CMK (cell line): Measurements from ENCODE around the gene IGSF9.
A peak's percentile ranks its signal among the peaks of the same experiment; 100 is the strongest.

Experiments used
- DNase-seq: peaks from one replicate; pipeline ENCODE4 v3.0.0-alpha.2; 2010; ENCODE audit warnings: low read depth

The IGSF9 gene

DNA sequence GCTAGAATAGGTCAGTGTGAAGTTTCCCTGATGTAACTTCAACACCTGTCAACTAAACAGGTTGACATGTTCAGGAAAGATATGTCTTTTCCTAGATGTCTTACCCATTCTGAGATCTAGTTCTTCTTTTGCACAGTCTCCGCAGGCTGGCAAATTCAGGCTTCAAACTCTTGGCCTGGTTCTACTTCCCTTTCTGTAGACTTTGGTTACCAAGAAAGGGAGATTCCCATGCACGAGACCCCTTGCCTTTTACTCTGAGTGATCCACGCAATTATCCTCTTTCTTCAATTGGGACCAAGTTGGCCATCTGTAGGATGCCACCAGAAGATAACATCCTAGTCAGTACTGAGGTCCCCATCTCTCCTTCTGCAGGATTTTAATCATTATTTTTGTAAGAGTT, 47.5 kb downstream of the IGSF9 start:
- no peak for DNase-seq

DNA sequence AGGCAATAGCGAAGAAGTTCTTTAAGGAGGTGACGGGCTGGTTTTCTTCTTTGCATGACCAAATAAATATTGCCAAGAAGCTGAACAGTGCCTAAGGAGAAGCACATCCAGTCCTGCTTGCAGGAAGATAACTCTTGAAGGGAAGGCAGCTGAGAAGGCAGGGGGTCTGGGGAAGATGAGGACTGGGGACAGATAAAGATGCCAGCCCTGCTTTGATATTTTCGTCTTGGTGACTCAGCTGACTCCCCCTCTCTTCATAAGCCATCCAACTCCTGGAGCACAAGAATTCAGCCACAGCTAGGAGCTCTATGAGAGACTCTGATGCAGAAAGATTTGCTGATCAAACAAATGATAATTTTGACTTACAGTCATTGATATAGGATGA, 48.9 kb downstream of the IGSF9 start:
- no peak for DNase-seq

DNA sequence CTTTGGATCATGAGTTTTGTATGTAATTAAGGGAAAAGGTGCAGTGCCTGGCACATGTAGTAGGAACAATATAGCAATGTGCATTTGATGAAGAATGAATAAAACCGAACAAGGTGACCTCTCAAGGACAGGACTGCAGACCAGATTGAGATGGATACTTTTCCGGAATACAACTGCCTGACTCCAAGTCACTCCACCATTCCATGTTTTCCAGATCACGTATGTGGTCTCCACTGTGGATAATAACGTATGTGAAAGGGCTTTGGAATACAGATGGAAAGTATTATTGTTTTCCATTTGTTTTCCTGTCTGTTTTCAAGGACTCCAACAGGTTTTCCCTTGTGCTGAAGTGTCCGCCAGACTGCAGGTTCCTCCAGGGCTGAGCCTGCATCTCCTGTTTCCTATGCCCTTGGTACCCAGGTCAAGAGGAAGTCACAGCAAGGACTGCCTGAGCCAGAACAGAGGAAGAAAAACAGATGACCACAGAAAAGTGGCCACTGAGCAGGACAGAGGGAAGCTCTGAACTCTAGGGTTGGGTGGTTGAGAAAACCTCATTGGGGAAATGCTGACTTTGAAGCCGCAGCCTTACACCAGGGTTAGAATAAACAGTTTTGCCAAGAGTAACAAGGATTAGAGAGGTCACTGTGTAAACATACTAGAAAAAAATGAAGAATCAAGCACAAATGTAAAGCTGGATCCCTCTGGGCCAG, 49.4 kb downstream of the IGSF9 start:
- DNase-seq: no peak

DNA sequence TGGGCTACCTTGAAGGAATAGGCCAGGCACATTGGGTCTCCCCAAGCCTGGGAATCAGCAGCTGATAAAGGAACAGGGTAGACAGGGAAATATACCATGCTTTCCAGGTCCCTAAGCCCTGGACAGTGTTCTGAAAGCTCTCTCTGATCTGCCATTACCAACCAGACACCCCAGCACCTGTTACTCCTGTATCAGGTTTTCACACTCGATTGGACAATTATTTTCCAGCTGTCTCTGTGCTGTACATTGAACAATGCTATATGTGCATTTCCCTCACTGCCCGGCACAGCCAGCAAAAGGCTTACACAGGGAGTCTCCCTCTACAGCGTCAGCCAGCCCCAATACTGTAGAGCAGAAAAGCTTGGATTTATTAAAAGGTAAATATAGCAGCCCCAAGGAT, 50.1 kb downstream of the IGSF9 start:
- no peak for DNase-seq

DNA sequence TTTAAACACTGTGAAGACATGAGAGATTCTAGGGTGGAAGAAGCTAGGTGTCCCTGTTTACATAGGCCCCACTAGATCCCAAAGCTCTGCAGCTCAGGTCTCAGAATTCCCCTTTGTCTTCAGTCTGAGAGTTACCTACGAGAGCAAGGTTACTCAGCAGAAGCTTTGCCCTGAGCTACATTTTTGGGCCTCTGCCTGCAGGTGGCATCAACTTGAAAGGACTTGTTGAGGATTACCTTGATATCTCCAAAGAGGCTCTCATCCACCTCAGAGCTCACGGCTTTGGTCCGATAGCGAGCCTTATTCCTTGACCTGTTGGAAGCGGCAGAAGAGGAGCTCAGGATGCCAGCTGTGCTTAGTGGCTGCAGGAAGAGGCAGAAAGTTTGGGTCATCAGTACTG, 52.5 kb downstream of the IGSF9 start:
- no peak for DNase-seq

DNA sequence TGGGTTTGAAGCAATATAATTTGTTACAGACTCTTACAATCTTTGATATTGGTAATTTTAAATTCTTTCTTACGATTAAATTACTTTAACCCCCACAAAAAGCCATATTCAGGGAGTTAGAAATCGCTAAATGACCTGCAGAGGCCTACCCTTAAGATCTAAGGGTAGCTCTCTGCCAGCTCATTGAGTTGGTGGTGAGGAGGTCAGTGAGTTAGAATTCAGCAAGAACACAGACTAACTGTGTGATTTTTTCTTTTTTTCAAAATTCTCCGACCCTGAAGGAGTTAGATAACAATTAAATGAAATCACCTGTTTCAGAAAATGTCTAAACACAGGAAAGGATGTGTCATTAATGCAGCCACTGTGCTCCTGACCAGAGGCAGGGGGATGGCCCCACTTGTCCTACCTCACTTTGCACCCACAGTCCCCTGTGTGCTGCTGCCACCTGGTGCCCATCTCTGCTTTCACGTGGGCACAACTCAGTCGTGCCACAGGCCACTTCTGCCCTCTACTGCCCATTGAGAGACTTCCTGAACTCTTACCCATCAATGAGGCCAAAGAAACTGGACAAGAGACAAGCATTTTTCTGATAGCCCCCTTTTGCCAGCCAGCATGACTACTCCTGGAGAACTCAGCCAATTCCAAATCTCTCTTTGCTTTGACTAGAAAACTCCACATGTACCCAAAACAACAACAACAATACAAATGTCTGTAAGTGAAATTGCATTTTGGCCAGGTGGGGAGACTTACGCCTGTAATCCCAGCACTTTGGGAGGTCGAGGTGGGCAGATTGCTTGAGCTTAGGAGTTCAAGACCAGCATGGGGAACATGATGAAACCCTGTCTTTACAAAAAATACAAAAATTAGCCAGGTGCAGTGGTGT, 53.9 kb downstream of the IGSF9 start:
- DNase-seq: peak; percentile 80

DNA sequence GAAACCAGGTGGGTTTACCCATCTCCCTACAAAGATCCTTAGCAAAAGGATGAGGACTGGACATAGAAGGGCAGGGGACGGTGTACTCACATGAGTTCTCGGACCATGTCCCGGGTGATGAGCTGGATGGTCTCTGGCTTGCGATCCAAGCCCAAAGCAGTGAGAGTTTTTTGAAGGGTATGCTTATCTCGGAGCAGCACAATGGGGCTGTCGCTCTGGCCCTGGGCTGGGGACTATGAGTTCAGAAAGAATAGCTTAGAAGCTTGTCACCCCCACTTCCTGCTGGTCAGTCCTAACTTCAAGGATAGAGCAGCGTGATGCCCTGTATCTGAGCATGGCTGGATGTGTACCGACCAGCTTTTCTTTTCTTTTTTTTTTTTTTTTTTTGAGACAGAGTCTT, 55.0 kb downstream of the IGSF9 start:
- DNase-seq: no peak

DNA sequence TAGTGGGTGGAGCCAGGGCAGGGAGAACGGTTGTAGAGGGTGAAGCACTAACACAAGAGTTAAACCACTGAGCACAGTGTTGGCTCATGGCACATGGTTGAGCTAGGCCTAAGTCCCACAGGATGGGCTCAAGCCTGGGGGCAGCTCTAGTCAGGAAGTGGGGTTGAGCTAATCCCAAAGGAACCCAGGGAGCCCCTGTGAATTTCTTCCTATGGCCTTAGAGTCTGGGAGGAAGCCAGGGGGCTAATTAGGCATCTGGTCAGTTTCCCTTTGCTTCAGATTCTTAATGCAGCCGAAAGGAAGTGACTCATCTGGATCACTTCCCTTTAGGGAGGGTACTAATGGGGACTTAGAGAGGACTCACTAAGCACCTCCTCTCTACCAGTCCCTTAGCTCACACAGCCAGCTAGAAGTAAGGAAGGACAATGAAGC, 55.6 kb downstream of the IGSF9 start:
- DNase-seq: peak; percentile 72

DNA sequence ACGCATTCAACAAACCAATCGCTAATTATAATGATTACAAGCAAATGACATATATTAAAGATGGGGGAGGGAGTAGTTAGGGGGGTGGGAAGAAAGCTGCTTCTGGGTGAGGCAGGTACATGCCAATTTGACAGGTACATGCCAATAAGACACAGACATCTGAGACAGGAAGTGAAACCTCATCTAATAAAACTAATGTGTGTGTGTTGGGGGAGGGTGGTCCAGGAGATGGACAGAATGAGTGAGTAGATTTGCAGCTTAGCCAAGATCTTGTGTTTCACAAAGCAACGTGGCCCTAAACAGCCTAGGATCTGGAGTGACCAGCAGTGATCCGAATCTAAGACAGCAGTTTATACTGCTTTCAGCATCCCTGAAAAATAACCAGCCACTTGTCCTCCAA, 56.2 kb downstream of the IGSF9 start:
- no peak for DNase-seq

DNA sequence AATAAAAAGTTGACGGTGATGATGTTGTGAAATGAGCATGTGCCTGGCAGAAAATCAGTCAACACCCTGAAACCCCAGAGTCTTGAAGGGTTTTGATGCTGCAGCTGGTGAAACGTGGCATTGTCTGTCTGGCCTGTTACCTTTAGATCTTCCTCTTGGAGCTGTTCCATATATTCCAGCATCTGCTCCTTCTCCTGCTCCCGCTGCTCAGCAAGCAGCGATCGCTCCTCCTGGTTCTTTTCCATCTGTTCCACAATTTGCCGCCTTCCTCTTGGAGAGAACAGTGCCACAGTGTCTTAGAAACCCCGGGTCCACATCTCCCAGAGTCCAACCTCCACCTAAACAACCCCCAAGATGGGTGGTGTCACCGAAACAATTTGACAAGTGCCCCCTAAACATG, 61.1 kb downstream of the IGSF9 start:
- no peak for DNase-seq

DNA sequence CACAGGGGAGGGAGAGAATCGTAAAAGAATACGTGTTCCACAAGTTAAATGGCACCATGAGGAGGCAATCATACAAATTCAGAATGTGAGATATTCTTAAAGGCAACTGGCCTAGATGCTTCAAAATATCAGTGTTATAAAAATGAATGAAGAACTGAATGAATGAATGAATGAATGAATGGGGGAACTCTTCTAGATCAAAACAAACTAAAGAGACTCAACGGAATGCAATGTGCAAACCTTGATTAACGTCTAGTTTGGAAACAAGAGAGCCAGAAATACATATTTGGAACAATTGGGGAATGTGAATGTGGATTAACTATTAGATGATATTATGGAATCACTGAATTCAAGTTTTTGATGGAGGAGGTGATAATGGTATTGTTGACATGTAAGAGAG, 62.3 kb downstream of the IGSF9 start:
- no peak for DNase-seq

DNA sequence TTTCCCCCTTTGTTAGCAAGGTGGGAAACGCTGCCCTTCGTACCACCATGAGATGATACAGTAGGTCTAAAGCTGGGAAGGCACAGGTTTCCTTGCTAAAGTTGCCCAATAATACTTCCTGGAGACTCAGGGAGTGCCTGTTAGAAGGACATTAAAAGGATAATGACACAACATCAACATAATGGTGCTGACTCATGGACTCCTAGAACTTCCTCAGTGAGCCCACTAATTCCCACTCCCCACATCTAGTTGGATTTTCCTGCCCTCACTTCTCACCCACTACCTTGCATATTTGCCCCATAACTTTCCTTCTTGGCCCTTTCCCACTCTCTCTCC, 62.9 kb downstream of the IGSF9 start:
- DNase-seq: no peak

DNA sequence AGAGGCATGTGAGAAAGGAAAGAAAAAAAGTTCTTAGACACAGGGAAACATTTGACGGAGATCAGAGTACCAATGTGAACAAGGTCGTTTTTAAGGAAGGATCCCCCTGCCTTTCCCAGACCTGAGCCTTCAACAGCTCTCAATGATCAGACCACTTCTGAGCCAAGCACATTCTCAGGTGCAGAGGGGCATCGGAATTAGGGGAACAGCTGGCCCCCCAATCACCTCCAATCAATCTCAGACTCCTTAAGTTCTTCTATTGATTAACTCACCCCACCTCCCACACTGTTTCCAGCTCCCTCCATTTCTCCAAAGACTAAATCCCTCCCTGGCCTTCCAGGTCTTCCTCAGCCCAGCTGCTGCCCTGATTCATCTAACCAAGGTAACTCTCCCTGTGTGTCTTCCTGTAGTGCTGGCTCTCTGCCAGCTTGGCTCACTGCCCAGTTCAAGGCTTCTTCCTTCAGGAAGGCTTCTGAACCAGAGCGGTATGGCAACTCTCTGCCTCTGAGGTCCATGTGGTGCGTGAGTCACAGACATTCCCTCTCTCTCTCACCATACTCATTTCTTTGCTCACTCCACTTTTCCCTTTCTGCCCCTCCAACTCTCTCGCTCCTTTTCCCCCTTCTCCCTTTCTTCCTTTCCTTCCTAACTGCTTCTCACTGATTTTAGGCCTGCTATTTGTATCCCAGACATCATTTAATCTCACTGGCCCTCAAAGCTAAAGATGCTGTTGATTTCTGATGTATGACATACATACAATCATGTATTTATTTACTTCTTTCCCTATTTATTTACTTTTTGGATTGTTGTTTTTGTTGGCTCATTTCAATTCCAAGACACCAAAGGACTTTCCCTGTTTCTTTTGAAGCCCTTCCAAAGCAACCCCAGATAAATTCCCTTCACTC, 63.5 kb downstream of the IGSF9 start:
- DNase-seq: peak; percentile 45

DNA sequence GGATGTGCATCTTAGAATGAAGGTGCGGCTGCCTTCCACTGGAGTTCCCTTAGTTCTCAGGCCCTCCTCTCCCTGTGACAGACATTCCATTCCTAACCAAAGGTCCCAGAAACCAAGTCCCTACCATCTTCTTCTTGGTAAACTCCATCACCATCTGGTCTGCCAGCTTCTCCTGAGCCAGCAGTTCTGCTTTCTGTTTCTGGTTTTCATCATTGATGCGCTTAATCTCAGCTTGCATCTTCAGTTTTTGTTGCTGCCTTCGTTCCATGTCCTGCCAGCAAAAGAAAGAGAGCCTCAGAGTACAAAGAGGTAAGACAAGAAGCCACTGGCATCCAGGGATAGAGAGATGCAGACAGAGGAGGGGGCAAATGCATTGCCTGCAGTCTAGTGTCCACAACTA, 65.0 kb downstream of the IGSF9 start:
- DNase-seq: no peak

DNA sequence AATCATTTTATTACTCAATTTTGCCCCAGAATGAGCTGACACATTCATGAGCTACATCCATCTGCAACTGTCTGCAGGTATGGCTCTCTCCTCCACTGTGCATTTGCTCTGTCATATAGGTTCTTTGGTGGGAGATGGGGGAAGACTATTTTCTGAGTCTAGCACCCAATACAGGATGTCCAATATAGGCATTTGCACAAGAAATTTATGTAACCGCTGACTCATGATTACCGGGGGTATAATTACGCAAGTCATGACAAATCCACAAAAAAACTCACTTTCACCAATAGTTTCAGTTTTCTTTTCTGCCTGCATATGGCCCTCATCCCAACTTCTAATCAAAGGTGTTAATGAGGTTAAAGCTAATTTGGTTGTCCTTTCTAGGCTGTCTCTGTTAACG, 65.4 kb downstream of the IGSF9 start:
- no peak for DNase-seq

DNA sequence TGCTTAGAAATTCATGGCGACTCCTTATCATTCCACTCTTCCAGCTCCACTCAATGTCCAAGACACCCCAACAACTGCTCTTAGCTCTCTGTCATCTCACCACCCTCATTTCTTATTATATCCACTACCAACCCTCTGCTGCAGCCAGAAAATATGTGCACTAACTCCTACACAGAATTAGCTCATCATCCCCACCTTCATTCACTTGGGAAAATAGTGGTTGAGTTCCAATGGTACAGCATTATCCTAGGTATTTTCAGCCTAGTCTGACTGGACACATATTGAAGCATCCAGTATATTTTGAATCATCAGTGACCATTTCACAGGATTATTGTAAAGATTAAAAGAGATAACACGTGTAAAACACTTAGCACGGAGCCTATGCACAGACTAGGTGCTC, 66.3 kb downstream of the IGSF9 start:
- no peak for DNase-seq

DNA sequence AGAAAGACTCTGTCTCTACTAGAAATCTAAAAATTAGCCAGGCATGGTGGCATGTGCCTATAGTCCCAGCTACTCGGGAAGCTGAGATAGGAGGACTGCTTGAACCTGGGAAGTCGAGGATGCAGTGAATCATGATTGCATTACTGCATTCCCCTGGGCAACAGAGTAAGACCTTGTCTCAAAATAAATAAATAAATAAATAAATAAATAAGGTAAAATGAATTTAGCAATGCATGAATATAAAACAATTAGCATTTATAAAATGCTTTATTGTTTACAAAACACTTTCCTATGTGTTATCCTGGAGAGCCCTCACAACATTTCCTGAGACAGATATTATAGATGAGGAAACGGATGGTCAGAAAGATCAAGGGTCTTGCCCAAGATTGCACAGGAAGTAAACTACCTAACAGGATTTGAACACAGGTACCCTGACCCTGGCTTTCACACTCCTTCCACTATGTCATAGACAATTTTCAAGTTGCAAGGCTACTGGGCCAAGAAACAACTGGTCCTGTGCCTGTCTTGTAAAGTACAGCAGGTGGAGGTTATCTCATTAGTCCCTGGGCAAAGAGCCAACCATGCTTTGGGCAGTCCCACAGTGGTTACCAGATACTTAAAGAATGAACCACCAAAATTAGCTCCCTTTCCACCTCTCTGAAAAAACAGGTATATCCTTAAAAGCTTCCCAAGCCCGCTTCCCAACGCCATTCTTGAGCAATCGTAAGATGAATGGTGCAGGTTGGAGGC, 67.5 kb downstream of the IGSF9 start:
- no peak for DNase-seq
